HPDE6-E6E7 (cell line): ENCODE results near the gene TRIAP1.
"Not testable (repeated sequence)": the region's sequence is repeated elsewhere in the genome, so short reads cannot be mapped to it uniquely, and the experiment has no call there.

Source experiments
- DNase-seq: peaks from one replicate; pipeline ENCODE4 v3.0.0; 2011; ENCODE audit warnings: missing footprints; ENCODE audit errors: extremely low spot score

The TRIAP1 gene

DNA sequence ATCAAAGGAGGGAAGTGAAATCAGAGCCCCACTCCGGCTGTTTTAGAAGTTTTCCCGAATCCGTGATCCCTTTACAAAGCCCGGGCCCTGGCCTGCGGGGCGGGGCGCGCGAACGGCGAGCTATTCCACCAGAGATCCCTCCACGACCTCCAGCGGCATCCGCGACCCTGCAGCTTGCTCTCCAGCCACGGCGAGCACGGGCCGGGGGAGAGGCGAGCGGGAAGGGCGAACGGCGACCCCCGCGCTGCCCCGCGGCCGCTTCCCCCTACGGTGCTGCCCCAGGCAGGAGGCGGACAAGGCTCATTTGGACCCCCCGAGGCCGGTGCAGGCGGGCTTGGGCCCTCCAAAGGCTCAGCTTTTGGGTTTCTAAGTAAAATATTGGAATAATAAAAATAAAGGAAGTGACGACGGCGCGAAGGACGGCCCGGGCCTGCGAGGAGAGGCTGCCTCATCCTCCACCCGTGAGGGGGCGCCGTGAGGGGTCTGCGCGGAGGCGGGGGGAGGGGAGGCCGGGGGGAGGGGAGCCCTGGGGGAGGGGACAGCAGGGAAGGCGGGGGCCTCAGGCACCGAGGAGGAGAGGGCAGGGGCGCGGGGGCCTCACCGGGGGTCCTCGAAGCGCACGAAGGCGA, 22.8 kb upstream of the TRIAP1 start:
- DNase-seq: peak; percentile 13

DNA sequence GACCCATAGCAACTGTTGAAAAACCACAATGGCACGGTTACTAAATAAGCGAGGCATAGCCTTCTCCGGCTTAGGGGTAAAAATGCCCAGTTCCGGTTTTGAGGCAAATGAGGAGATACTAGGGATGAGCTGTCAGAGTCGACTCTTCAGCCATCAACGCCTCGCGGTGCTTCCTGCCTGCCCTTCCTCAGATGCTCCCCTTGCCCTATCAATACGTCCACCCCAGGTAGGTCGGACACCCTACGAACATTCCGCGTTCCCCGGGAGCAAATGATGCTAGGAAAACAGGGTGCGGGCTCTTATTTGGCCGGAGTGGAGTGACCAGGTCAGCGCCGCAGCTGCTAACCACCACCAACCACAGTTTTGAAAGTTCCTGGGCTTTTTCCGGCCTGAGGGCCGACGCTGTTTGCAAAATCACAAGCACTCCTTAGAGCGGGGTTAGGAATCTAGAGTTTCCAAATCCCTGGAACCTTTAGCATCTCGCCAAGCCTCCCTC, 22.2 kb upstream of the TRIAP1 start:
- peak; percentile 8 for DNase-seq

DNA sequence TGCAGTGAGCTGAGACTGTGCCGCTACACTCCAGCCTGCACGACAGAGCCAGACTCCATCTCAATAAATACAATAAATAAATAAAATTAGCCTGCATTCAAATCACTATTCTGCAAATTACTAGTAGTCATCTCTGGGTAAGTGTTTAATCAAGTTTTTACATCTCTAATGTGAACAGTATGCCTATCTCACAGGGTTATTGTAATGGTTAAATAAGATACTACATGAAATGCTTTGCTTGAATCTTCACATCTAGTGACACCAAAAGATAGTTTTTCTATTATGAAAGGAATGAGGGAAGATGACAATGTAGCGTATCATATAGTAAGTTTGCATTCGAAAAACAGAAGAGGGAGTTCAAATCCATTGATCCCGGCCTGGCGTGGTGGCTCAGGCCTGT, 21.3 kb upstream of the TRIAP1 start:
- DNase-seq: no peak

DNA sequence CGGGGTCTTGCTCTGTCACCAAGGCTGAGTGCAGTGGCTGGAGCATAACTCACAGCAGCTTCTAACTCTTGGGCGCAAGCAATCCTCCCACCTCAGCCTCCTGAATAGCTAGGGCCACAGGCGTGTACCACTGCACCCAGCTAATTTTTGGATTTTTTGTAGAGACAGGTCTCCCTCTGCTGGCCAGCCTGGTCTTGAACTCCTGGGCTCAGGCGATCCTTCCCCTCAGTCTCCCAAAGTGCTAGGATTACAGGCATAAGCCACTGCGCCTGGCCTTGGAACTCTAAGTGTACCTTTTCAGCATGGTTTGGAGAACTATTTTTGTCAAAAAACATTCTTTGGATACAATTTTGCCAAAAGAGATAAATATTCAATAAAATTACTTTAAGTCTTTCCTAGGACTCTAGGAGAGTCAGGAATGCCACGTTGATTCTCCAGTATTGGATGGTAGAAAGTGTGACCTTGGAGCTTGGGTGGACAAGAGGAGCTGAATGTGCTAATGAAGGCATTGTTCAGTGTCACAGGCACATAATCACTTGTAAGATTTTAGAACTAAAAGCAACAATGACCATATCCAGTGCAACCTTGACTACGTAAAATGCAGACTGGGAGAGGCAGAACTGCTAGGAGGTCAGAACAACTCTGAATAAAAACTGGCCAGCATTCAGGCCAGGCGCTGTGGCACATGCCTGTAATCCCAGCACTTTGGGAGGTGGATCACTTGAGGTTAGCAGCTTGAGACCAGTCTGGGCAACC, 20.6 kb upstream of the TRIAP1 start:
- no peak for DNase-seq

DNA sequence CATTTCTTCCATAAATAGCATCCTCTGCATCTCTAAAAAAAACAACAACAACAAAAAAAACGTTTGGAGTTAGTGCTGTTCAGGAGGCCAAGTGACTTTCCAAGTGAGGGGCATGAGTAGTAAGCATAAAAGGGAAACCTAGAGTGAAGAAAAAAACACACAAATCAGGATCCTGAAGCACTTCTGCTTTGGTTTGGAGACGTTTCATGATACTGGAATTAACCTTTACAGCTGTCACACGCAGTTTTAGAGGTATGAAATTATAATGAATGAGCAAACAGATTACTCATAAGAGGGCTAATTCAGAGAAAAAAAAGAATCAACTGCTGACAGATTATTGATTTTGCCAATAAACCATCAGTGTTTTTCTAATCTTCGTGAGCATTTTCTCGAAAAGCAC, 19.6 kb upstream of the TRIAP1 start:
- DNase-seq: no peak

DNA sequence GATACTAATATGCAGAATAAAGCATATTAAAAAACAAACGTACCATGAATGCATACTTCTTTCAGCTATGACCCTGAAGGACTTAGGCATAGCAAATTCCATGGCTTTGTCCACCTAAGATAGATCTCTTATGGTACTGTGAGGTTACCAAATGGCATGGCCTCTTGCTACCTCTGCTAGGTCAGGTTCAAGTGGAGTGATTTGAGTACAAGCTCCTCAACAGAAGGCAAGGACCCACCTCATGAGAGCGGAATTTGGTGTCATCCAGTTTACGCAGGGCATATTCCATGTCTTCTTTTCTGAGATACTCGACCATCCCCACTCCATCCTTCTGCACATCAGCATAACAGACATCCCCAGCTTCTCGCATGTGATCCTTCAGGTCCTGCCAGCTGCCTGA, 17.5 kb upstream of the TRIAP1 start:
- DNase-seq: no peak

DNA sequence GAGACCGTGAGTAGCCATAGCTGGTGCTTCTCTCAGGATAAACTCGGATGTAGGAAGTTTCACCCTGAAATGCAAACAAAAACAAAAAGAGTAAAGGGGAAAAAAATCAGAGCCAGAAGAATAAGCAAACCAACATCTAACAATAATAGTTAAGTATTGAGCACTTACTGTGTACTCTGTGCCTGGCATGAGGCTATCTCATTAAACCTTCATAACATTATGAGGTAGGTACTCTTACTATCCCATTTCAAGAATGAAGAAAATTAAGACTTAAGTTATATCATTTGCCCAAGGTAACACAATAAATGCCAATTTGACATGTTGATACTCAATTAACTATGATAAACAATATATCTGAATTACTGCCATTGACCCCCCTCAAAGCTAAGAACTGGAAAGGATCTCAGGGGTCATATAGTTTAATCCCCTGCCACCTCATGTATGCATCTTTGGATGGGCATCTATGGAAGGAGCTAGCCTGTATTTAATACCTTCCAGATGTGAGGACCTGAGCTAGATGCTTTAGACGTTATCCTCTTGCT, 16.0 kb upstream of the TRIAP1 start:
- DNase-seq: no peak

DNA sequence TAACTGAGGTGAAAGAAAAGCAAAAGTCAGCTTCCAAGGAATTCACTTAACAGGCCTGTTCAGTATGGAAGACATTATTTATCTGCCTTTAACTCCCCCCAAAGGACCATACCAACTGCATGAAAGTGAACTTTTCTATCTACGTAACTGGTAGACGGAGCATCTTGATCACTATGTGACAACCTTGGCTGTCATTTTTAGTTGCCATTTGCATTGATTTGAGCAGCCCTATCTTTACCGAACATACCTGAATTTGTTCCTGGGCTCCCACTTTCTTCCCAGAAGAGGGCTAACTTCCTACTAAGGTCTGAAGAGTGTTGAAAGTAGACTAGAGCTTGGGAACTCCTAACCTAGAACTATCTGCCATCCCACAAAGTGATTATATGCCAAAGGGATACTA, 14.0 kb upstream of the TRIAP1 start:
- DNase-seq: no peak

DNA sequence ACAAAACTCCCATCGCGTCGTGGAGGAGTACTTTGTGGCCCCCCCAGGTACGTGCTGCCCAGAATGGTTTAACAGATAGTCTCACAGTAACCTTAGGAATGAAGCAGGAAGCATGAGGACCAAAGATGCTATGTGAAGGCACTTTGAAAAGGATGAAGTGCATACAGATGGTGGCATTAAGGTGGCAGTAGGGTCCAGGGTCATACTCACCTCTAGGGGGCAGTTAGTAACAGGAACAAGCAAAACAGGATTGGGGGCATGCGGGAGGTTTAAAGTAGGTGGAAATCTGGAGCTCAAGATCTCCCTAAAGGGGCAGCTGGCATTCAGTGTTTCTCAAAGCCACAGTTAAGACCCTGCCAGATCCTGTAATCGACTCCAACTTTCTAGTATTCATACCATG, 10.9 kb upstream of the TRIAP1 start:
- DNase-seq: no peak

DNA sequence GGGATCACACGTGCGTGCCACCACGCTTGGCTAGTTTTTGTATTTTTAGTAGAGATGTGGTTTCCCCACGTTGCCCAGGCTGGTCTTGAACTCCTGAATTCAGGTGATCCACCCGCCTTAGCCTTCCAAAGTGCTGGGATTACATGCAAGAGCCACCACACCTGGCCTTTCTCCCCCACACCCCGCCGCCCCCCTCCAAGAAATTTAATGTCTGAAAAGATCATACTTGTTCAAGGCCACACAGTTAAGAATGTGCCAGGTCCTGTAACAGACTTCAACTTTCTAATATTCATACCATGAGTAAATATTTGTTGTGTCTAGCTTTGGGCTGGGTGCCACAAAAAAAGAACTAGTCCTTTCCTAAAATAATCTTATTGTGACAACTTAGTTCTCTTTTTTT, 9.1 kb upstream of the TRIAP1 start:
- DNase-seq: no peak

DNA sequence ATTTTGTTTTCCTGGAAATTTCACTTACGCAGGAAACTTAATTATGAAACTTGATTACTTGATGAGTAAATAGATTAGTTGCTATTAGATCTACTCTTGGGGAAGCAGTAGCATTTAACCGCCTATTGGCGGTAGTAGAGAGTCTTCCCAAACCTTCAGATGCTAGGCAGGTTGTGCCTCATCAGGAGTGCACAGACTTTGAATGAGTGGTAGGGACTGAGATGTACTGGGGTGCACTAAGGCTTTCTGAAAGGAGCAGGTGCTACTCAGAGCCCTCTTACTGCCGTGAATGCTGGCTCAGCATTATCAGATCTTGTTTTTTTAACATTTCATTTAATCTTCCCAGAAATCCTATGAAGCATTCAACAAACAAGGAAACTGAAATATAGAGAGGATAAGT, 7.8 kb upstream of the TRIAP1 start:
- DNase-seq: peak; percentile 39

DNA sequence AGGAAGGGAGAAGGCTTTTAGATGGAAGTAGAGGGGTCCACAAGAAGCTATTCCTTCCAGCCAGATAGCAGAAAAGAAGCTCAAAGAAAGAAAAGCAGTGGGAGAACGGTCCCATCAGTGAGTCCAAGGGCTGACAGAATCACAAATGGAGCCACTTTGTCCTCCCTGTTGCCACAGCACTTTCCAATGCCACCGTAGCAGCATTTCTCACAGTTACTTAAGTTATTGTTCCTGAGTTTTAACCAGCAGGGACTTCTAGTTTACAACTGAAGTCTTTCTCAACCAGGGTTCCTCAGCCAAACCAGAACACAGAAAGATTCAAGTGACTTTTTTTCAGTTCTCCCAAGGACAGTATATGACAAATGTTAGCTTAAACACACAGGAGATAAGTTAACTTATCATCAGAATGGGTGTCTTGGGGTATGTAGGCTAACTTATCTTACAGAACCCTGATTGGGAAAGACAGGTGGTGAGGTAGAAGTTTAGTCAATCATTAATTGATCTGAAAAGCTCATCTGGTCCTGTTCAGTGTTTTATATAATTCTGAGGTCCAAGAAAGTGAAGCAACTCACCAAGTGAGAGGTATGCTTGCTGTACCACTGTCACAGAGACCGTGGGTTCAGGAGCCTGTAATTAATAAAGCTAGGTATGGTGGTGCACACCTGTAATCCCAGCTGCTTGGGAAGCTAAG, 7.0 kb upstream of the TRIAP1 start:
- no peak for DNase-seq

DNA sequence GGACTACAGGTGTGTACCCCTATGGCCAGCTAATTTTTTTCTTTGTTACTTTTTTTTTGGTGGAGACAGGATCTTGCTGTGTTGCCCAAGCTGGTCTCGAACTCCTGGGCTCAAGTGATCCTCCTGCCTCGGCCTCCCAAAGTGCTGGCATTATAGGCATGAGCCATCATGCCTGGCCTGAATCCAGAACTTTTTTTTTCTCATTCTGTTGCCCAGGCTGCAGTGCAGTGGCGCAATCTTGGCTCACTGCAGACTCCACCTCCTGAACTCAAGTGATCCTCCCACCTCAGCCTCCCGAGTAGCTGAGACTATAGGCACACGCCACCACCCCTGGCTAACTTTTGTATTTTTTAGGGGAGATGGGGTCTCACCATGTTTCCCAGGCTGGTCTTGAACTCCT, 6.3 kb upstream of the TRIAP1 start:
- DNase-seq: not testable (repeated sequence)

DNA sequence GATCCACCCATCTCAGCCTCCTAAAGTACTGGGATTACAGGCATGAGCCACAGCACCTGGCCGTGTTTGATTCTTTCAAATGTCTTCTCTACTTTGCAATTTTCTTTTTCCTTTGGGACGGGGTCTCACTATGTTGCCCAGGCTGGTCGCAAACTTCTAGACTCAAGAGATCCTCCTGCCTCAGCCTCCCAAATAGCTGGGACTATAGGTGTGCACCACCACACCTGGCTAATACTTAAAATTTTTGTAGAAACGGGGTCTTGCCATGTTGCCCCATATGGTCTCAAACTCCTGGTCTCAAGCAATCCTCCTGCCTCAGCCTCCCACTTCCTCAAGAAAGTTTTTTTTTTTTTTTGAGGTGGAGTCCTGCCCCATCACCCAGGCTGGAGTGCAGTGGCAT, 1.8 kb upstream of the TRIAP1 start:
- no peak for DNase-seq

DNA sequence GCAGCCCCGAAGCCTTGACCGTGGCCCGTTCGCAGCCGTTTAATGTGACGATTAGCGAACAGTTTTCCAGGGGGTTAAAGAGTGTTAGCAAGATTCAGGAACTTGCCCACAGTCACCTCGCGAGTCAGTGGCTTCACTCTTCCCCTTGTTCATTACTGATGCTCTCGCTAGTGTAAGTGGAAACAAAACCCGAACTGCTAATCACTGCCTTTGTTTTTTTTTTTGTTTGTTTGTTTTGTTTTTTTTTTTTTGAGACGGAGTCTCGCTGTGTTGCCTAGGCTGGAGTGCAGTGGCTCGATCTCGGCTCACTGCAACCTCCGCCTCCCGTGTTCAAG, 627 bp upstream of the TRIAP1 start:
- not testable (repeated sequence) for DNase-seq

DNA sequence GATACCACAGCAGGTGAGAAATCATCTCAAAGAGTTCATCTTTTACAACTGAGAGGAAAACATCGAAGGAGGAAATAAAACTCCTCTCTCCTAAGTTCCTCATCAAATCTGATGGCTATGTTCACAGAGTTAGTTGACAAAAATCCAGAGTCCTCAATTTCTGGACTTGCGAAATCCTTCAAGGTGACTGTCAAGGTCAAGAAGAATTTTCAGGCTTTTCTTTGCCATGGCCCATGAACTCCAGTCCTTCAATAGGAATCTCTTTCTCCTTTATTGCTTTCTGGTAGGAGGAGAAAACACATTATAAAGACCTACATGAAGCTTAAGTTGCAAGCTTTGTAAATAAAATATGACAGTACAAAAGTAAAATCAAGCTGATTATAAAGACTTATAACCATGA, 1.5 kb downstream of the TRIAP1 start:
- DNase-seq: no peak

DNA sequence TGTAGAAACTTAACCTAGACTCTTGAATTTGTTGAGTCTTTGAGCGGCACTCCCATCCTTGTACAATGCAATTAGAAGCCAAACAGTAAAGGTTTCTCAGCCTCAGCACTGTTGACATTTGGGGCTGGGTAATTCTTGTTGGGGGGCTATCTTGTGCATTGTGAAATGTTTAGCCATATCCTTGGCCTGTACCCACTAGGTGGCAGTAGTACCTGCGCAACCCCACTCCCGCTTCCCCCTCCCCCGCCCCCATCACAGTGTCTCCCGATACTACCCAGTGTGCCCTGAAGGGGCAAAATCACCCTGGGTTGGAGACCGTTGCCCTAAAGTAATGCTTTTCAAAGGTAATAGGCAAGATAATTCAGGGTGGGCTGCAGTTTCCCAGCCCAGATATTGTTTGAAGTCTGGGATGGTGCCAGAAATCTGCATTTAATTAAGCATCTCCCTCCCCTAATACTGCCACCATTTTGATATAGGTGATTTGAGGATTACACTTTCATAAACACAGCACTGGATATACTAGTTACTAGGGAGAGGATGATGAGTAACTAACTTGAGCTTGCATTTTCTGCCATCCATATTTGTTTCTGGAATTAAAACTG, 6.4 kb downstream of the TRIAP1 start:
- peak; percentile 76 for DNase-seq

DNA sequence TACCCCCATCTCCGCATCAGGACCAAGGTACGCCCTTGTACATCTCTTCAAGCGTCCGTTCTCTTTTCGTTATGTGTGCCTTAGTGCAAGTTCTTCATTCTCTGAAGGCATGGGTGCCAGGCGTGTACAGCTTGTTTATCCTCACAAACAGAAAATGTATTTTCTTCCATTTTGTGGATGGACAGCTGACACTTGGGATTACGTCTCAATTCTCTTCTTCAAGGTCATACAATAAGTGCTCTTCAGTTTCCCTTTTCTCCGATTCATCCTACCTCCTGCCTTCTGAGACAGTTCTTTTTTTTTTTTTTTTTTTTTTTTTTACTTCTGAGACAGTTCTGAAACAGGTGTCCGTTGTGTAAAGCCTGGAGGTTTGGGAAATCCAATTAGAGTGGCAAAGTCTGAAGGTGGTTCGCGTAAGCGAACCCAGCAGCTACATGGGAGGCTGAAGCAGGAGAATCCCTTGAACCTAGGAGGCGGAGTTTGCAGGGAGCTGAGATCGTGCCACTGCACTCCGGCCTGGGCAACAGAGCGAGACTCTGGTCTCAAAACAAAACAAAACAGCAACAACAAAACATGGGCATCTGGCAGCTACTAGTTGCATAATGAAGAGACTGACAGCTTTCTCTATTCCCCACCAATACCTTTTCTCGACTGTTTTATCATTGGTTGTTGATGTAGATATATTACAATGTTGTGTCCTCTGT, 7.5 kb downstream of the TRIAP1 start:
- DNase-seq: no peak

DNA sequence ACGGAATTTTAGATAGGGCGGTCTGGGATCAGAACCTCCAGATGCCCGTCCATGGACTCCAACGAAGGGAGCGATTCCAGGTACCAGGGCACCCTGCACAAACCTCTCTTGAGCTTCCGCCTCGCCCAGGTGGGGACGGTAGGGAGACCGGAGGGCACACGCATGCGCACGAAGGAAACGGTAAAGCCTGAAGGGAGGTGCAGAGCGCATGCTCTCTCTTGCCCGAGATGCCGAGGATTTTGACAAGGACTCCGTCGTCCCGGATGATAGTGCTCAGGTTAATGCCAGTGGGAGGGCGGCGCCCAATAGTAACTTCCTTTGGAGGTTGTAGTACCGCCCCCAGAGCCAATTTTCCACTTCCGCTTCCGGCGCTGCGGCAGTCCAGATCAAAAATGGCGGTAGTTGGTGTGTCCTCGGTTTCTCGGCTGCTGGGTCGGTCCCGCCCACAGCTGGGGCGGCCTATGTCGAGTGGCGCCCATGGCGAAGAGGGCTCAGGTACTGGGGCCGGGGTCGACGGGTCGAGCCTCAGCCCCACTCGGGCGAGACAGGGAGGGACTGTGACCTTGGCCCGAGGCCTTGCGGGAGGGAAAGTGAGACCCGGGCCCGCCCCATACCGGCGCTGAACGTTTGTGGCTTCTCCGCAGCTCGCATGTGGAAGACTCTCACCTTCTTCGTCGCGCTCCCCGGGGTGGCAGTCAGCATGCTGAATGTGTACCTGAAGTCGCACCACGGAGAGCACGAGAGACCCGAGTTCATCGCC, 8.3 kb downstream of the TRIAP1 start, which contains the start of gene COX6A1:
COX6A1 (plus strand) TSS at position 379 of the 760 bp plus-strand sequence; CDS start at position 393, 14 bp downstream.
- peak; percentile 99 for DNase-seq

DNA sequence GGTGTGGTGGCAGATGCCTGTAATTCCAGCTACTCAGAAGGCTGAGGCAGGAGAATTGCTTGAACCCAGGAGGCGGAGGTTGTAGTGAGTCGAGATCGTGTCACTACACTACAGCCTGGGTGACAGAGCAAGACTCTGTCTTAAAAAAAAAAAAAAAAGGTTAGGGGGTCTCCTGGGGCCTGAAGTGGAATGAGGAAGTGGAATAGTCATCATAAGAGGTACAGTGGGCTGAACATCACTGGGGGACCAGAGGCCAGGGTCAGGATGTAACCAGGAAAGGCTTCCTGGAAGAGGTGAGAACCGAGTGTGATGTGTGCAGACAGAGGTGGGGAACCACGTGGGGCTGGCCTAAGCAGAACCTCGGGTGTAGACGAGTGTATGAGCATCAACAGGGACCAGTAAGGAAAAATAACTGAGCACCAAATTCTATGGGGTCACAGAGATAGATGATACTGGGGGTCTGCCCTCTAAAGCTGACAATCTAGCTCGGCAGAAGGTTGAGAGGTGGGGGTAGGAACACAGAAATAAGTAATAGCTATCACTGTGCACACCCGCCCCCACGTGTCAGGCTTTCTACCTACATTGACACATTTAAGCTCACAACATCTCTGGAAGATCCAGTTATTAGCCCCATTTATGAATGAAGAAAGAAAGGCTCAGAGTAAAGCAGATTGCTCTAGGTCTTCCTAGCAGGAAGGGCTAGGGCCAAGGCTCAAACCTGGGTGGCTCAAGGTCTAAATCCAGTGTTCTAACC, 13.2 kb downstream of the TRIAP1 start:
- no peak for DNase-seq
